Colonic mucosa (tissue), 4 donors: ENCODE results near the gene CROCC2. TPM values are rescaled to one million over a fixed set of nuclear protein-coding genes. Genes with fewer than 3 reads are reported as not detected.
A peak's percentile ranks its signal among the peaks of the same experiment; 100 is the strongest.

Source experiments
- DNase-seq: peaks from one replicate; pipeline ENCODE4 v3.0.0-alpha.2; 2020
- H3K27ac ChIP-seq: fragments of 200-600 bp; one replicate; pipeline ENCODE4 v1.8.0; 2021
- H3K27me3 ChIP-seq: fragments of 200-600 bp; one replicate; pipeline ENCODE4 v1.8.0; 2021
- H3K36me3 ChIP-seq: fragments of 200-600 bp; one replicate; pipeline ENCODE4 v1.8.0; 2021
- H3K4me1 ChIP-seq: fragments of 200-600 bp; one replicate; pipeline ENCODE4 v1.8.0; 2021; ENCODE audit warnings: mild to moderate bottlenecking
- H3K4me3 ChIP-seq: fragments of 200-600 bp; one replicate; pipeline ENCODE4 v1.8.0; 2021
- H3K9ac ChIP-seq, 2 donors: one replicate each; pipeline ENCODE4 v1.7.0; 2013; ENCODE audit warnings: control low read depth in 2 of 2, low read depth in 2 of 2, low read length in 2 of 2
- H3K9me3 ChIP-seq: fragments of 200-600 bp; one replicate; pipeline ENCODE4 v1.8.0; 2021
- intact Hi-C: fragments of 100-400 bp; cut with DNase I; formaldehyde crosslinking; loops from one replicate; pipeline ENCODE4 v1.14.1; 2022
- total RNA-seq, 2 donors: library from RNA; stranded (reverse); fragmentation: NEBNext Ultra II Directional in 1 of 2; extraction: Animal tissue kit (Norgen Biotek cat#: 25700) in 1 of 2; gene quantifications; one replicate each; pipeline ENCODE4 v1.2.1, GENCODE V29; 2021
- TF ChIP-seq, protein P1 (sequence below): fragments of 200-600 bp; IDR thresholded peaks from one replicate; pipeline ENCODE4 v1.8.0; 2022; ENCODE audit warnings: antibody characterized with exemption, mild to moderate bottlenecking
- donor health status: healthy.
- donor health status: DM: no; HTN: no; CAD: no.
- donor health status: DM: no; HTN: no; CAD: no.

The CROCC2 gene
- total RNA-seq, 2 donors from 2014 or later = 0.05 TPM; not detected in 1

GRCh38 chr2:240896394-240896793 lies 9.7 kb upstream of the CROCC2 start:
- no peaks in the 10 kb centered on the region for H3K9me3 ChIP-seq
- peak overlapping the region in 1 of 2 donors; percentile 19 for H3K9ac ChIP-seq
- no peaks in the 10 kb centered on the region for H3K4me1 ChIP-seq
- H3K27ac ChIP-seq = no peak overlapping the region
- no peaks in the 10 kb centered on the region for H3K27me3 ChIP-seq
- intact Hi-C loops = no loop called here
- no peaks in the 10 kb centered on the region for H3K36me3 ChIP-seq
- peak overlapping the region; percentile 17 for H3K4me3 ChIP-seq
- TF ChIP-seq, protein P1, sequence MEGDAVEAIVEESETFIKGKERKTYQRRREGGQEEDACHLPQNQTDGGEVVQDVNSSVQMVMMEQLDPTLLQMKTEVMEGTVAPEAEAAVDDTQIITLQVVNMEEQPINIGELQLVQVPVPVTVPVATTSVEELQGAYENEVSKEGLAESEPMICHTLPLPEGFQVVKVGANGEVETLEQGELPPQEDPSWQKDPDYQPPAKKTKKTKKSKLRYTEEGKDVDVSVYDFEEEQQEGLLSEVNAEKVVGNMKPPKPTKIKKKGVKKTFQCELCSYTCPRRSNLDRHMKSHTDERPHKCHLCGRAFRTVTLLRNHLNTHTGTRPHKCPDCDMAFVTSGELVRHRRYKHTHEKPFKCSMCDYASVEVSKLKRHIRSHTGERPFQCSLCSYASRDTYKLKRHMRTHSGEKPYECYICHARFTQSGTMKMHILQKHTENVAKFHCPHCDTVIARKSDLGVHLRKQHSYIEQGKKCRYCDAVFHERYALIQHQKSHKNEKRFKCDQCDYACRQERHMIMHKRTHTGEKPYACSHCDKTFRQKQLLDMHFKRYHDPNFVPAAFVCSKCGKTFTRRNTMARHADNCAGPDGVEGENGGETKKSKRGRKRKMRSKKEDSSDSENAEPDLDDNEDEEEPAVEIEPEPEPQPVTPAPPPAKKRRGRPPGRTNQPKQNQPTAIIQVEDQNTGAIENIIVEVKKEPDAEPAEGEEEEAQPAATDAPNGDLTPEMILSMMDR = no peak
- no peak for DNase-seq

GRCh38 chr2:240896871-240897692 lies 9.1 kb upstream of the CROCC2 start:
- peak; percentile 68 for DNase-seq
- Histone ChIP-seq H3K36me3 (no peaks in the 10 kb centered on the region), H3K27me3 (no peaks in the 10 kb centered on the region), H3K4me3 (no peak overlapping the region), H3K27ac (no peak overlapping the region), H3K9ac (no peak overlapping the region), H3K4me1 (no peaks in the 10 kb centered on the region), H3K9me3 (no peaks in the 10 kb centered on the region)
- intact Hi-C loops = no loop called here
- TF ChIP-seq, protein P1 = no peak

- TF ChIP-seq, protein P1 = no peak
- H3K27ac ChIP-seq = no peak overlapping the region
- no peak overlapping the region for H3K9ac ChIP-seq
- H3K4me1 ChIP-seq = no peaks in the 10 kb centered on the region
- no peaks in the 10 kb centered on the region for H3K36me3 ChIP-seq
- H3K27me3 ChIP-seq = no peaks in the 10 kb centered on the region
- H3K4me3 ChIP-seq = no peak overlapping the region
- H3K9me3 ChIP-seq = no peaks in the 10 kb centered on the region
- intact Hi-C loops = no loop called here
- no peak for DNase-seq
Measured at GRCh38 chr2:240898108-240898730, 7.9 kb upstream of the CROCC2 start.

DNA sequence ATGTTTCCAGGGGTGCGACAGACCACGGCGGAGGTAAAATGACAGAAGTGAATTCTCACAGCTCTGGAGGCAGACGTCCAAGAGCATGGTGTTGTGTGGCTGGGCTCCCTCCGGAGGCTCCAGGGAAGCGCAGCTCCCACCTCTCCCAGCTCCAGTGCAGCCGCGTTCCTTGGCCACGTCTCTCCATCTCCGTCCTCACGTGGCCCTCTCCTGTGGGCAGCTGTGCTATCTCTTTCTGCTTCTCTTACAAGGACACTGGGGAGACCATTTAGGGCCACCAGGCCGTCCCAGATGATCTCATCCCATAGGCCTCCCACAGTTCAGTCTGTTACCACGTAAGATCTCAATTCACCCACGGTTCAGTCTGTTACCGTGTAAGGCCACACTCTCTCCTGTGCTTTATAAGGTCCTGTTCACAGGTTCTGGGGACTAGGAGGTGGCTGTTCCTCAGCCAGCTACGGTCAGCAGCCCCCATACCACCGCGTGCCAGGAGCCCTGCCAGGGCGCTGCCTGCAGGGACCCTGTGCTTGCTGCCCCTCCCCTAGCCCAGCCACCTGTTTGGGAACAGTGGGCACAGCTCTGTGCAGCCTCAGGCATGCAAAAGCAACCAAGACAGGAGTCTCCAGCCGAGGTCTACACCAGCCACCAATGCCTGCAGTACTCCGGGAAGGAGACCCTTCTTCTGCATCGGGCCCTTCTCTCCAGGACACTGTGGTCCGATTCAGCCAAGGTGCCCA lies 7.2 kb upstream of the CROCC2 start:
- Histone ChIP-seq H3K27ac (no peak overlapping the region), H3K4me3 (no peak overlapping the region), H3K9ac (no peak overlapping the region), H3K4me1 (no peaks in the 10 kb centered on the region), H3K36me3 (no peaks in the 10 kb centered on the region), H3K9me3 (no peaks in the 10 kb centered on the region), H3K27me3 (no peaks in the 10 kb centered on the region)
- TF ChIP-seq, protein P1 = no peak
- DNase-seq = no peak
- intact Hi-C loops = no loop called here

GRCh38 chr2:240899468-240899865 lies 6.7 kb upstream of the CROCC2 start:
- no peaks in the 10 kb centered on the region for H3K4me1 ChIP-seq
- H3K4me3 ChIP-seq = no peak overlapping the region
- no peak for DNase-seq
- H3K27ac ChIP-seq = no peak overlapping the region
- intact Hi-C loops = no loop called here
- TF ChIP-seq, protein P1 = no peak
- no peak overlapping the region for H3K9ac ChIP-seq
- no peaks in the 10 kb centered on the region for H3K36me3 ChIP-seq
- no peaks in the 10 kb centered on the region for H3K27me3 ChIP-seq
- no peaks in the 10 kb centered on the region for H3K9me3 ChIP-seq
